OCI-LY3 (cell line): ENCODE results near the gene ARHGAP6.

Source experiments
- CTCF ChIP-seq: fragments of 200-600, 300-600 bp; sonication (generic); IDR thresholded peaks from 2 replicates; pipeline ENCODE4 v1.5.1; 2014; ENCODE audit warnings: antibody characterized with exemption, low read length, low read depth
- EZH2phosphoT487 ChIP-seq: fragments of 200-600 bp; shearing (Covaris generic); IDR thresholded peaks from 2 replicates; pipeline ENCODE4 v1.6.1; 2018; ENCODE audit warnings: antibody characterized with exemption, mixed run types, low read depth

GRCh38 chrX:11528623-11529022 lies 137.1 kb downstream of the ARHGAP6 start:
- TF ChIP-seq CTCF (no peak), EZH2phosphoT487 (no peak)
